Lower lobe of right lung (tissue), 2 donors: ENCODE measurements around the gene MCF2L. TPM values are rescaled to one million over a fixed set of nuclear protein-coding genes. Genes with fewer than 3 reads are reported as not detected.
"Not testable (repeated sequence)": the region's sequence is repeated elsewhere in the genome, so short reads cannot be mapped to it uniquely, and the experiment has no call there.

ENCODE experiments used
- ATAC-seq, 2 donors: fragments of 200-7000 bp; cut with Tn5 transposase; one replicate each; pipeline ENCODE4 v1.9.1; 2020 to 2022; ENCODE audit warnings: mild to moderate bottlenecking in 2 of 2, moderate library complexity in 2 of 2
- DNase-seq: peaks from one replicate; pipeline ENCODE4 v3.0.0-alpha.2; 2020
- H3K27ac ChIP-seq: fragments of 200-600 bp; one replicate; pipeline ENCODE4 v1.8.0; 2022
- H3K27me3 ChIP-seq: fragments of 200-600 bp; one replicate; pipeline ENCODE4 v1.8.0; 2022; ENCODE audit warnings: low read depth
- H3K36me3 ChIP-seq: fragments of 200-600 bp; one replicate; pipeline ENCODE4 v1.8.0; 2022; ENCODE audit warnings: mild to moderate bottlenecking
- H3K4me1 ChIP-seq: fragments of 200-600 bp; one replicate; pipeline ENCODE4 v1.8.0; 2022
- H3K4me3 ChIP-seq: fragments of 200-600 bp; one replicate; pipeline ENCODE4 v1.8.0; 2022; ENCODE audit warnings: mild to moderate bottlenecking
- H3K9me3 ChIP-seq: fragments of 200-600 bp; one replicate; pipeline ENCODE4 v1.8.0; 2022
- CTCF ChIP-seq: fragments of 200-600 bp; IDR thresholded peaks from one replicate; pipeline ENCODE4 v1.8.0; 2022; ENCODE audit warnings: antibody characterized with exemption, mild to moderate bottlenecking
- intact Hi-C: fragments of 100-400 bp; cut with DNase I; formaldehyde crosslinking; loops from one replicate; pipeline ENCODE4 v1.11.0; 2022
- total RNA-seq: library from RNA; stranded (reverse); fragmentation: NEBNext Ultra II Directional; extraction: Animal tissue kit (Norgen Biotek cat#: 25700); gene quantifications from one replicate; pipeline ENCODE4 v1.2.1, GENCODE V29; 2021
- donor health status: DM: no; HTN: yes; CAD: no; lungs with severe emphysema.

The MCF2L gene
- total RNA-seq, 1 donor from 2014 or later, result 42.4 TPM

- ATAC-seq, result no peak
- H3K36me3 ChIP-seq, result peaks cover 45% of the 10 kb centered on the region
- no peak for TF ChIP-seq CTCF
Measured at GRCh38 chr13:113076681-113077401, 107.8 kb downstream of the MCF2L start.

DNA sequence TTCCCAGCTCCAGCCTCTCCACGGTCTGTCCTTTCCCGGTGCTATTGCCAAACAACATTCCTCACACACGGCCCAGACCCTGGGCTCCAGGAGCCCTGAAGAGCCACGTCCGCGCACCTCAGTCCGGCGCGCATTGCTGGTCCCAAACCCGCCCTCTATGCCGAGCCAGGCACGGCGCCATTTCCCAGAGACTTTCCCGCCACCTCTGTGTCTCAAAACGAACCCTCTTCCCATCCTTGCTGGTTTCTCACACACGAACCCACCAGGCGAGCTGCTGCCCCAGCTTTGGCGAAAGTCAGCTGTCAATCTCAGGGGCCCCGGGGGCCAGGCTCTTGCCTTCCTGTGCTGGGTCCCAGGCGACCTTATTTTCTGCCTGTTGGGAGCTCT, 108.5 kb downstream of the MCF2L start:
- intact Hi-C loops, result no loop called here
- H3K9me3 ChIP-seq, result no peaks in the 10 kb centered on the region
- no peak for ATAC-seq
- DNase-seq, result peak; percentile 36
- no peaks in the 10 kb centered on the region for H3K4me1 ChIP-seq
- H3K36me3 ChIP-seq, result peaks cover 45% of the 10 kb centered on the region
- H3K27ac ChIP-seq, result no peak overlapping the region
- no peak for TF ChIP-seq CTCF
- H3K27me3 ChIP-seq, result no peaks in the 10 kb centered on the region
- no peak overlapping the region for H3K4me3 ChIP-seq

More at GRCh38 chr13:113076681-113077401, 107.8 kb downstream of the MCF2L start:
- intact Hi-C loops, result no loop called here
- peak; percentile 41 for DNase-seq
- H3K27ac ChIP-seq, result no peak overlapping the region
- no peaks in the 10 kb centered on the region for H3K4me1 ChIP-seq
- H3K4me3 ChIP-seq, result no peak overlapping the region
- H3K27me3 ChIP-seq, result no peaks in the 10 kb centered on the region
- no peaks in the 10 kb centered on the region for H3K9me3 ChIP-seq

GRCh38 chr13:113077953-113078901, 109.2 kb downstream of the MCF2L start:
- H3K4me1 ChIP-seq, result no peaks in the 10 kb centered on the region
- intact Hi-C loops, result no loop called here
- ATAC-seq (no peak), DNase-seq (peak; percentile 35)
- H3K27me3 ChIP-seq, result no peaks in the 10 kb centered on the region
- H3K9me3 ChIP-seq, result no peaks in the 10 kb centered on the region
- peaks cover 45% of the 10 kb centered on the region for H3K36me3 ChIP-seq
- no peak overlapping the region for H3K4me3 ChIP-seq
- no peak for TF ChIP-seq CTCF
- H3K27ac ChIP-seq, result no peak overlapping the region

DNA sequence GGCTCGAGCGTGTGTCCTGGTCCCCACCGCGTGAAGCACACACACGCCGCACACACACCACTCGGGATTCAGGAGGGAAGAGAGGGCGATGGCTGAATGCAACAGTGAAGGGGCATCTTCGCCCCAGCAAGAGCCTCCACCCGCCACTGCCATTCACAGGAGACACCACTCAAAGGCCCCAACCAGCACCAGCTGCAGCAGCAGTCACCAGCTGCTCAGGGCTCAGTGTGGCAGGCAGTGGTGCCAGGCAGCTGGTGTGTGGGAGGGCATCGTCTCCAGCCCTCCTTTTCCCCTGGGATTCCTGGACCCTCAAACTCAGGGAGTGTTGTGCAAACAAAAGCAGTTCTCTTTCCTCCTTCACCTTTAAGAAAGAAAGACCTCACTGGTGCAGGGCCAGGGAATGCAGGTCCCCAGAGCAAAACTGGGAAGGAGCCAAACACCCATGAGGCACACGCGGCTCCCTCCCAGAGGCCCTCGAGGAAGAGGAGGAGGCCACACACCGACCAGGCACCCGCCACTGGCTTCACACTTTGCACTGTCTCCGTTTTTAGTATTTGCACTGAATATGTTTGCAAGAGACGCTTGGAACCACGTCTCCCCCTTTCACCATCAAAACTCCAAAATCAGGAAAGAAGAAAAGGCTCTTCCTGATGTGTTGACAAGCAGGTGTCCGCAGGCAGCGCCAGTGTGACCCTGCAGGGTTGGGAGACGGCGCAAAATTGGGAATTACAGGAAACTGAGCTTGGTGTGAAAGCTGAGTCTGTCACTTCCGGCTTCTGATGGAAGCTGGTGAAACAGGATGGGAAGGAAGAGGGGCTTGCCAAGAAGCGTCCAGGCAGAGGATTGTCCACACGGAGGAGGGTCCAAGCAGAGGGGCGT, 110.1 kb downstream of the MCF2L start:
- DNase-seq, result peak; percentile 20

GRCh38 chr13:113079781-113080080, 110.7 kb downstream of the MCF2L start:
- intact Hi-C loops, H3K4me1 ChIP-seq, ATAC-seq, H3K27me3 ChIP-seq, H3K9me3 ChIP-seq, H3K4me3 ChIP-seq, H3K27ac ChIP-seq: not testable (repeated sequence)
- peaks cover 42% of the 10 kb centered on the region for H3K36me3 ChIP-seq
- DNase-seq, result peak; percentile 14

More for the DNA sequence above, 110.1 kb downstream of the MCF2L start:
- intact Hi-C loops, result no loop called here
- no peak overlapping the region for H3K27ac ChIP-seq
- H3K4me1 ChIP-seq, result no peaks in the 10 kb centered on the region
- H3K27me3 ChIP-seq, result no peaks in the 10 kb centered on the region
- no peak for TF ChIP-seq CTCF
- H3K4me3 ChIP-seq, result no peak overlapping the region
- no peaks in the 10 kb centered on the region for H3K9me3 ChIP-seq
- ATAC-seq, result no peak
- H3K36me3 ChIP-seq, result peaks cover 42% of the 10 kb centered on the region
